Measurements from ENCODE around the gene OR2H2. TPM values are rescaled to one million over a fixed set of nuclear protein-coding genes. Genes with fewer than 3 reads are reported as not detected.

The OR2H2 gene
- total and polyA plus RNA-seq, 4 donors, result not detected

- Histone ChIP-seq H3K27ac (ENCODE audit: low read depth in 1 of 2, low read length in 1 of 2) (no peak overlapping the region), H3K9ac (ENCODE audit: insufficient read depth in 1 of 2, low read length in 2 of 2) (no peak overlapping the region), H3K4me3 (no peak overlapping the region), H3K4me1 (ENCODE audit: control insufficient read depth in 5 of 5, insufficient read depth in 5 of 5, low read length in 5 of 5) (no peaks in the 10 kb centered on the region), H3K27me3 (ENCODE audit: control insufficient read depth in 3 of 3, insufficient read depth in 3 of 3, low read length in 2 of 3) (no peaks in the 10 kb centered on the region), H3K9me3 (ENCODE audit: control insufficient read depth in 4 of 4, insufficient read depth in 3 of 4, low read length in 3 of 4) (peaks cover 0 to 2% (median 0%) of the 10 kb centered on the region in 4 donors), H3K36me3 (ENCODE audit: control insufficient read depth in 4 of 4, insufficient read depth in 4 of 4, low read length in 4 of 4) (peaks cover 17 to 65% (median 51%) of the 10 kb centered on the region in 4 donors)
- ATAC-seq (ENCODE audit: insufficient read depth, low FRiP score) (no peak), DNase-seq (no peak)
- TF ChIP-seq, protein P1, sequence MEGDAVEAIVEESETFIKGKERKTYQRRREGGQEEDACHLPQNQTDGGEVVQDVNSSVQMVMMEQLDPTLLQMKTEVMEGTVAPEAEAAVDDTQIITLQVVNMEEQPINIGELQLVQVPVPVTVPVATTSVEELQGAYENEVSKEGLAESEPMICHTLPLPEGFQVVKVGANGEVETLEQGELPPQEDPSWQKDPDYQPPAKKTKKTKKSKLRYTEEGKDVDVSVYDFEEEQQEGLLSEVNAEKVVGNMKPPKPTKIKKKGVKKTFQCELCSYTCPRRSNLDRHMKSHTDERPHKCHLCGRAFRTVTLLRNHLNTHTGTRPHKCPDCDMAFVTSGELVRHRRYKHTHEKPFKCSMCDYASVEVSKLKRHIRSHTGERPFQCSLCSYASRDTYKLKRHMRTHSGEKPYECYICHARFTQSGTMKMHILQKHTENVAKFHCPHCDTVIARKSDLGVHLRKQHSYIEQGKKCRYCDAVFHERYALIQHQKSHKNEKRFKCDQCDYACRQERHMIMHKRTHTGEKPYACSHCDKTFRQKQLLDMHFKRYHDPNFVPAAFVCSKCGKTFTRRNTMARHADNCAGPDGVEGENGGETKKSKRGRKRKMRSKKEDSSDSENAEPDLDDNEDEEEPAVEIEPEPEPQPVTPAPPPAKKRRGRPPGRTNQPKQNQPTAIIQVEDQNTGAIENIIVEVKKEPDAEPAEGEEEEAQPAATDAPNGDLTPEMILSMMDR (IDR thresholded peaks at IDR 0.05; ENCODE audit: control extremely low read depth, extremely low read depth), result no peak
Measured at GRCh38 chr6:29608131-29608530, 23.2 kb downstream of the OR2H2 start.

- Histone ChIP-seq H3K9ac (ENCODE audit: insufficient read depth in 1 of 2, low read length in 2 of 2) (no peak overlapping the region), H3K4me1 (ENCODE audit: control insufficient read depth in 5 of 5, insufficient read depth in 5 of 5, low read length in 5 of 5) (no peaks in the 10 kb centered on the region), H3K4me3 (no peak overlapping the region), H3K27ac (ENCODE audit: low read depth in 1 of 2, low read length in 1 of 2) (no peak overlapping the region), H3K9me3 (ENCODE audit: control insufficient read depth in 4 of 4, insufficient read depth in 3 of 4, low read length in 3 of 4) (peaks cover 0 to 2% (median 0%) of the 10 kb centered on the region in 4 donors), H3K36me3 (ENCODE audit: control insufficient read depth in 4 of 4, insufficient read depth in 4 of 4, low read length in 4 of 4) (peaks cover 24 to 60% (median 47%) of the 10 kb centered on the region in 4 donors), H3K27me3 (ENCODE audit: control insufficient read depth in 3 of 3, insufficient read depth in 3 of 3, low read length in 2 of 3) (no peaks in the 10 kb centered on the region)
- ATAC-seq (ENCODE audit: insufficient read depth, low FRiP score) (no peak), DNase-seq (no peak)
- 93 to 98% methylated on average over 4 of the region's 4 CpGs for WGBS, 2 donors
- TF ChIP-seq, protein P1 (IDR thresholded peaks at IDR 0.05; ENCODE audit: control extremely low read depth, extremely low read depth), result no peak
Measured at GRCh38 chr6:29610540-29610939, 25.6 kb downstream of the OR2H2 start.

- H3K9me3 ChIP-seq (ENCODE audit: control insufficient read depth in 4 of 4, insufficient read depth in 3 of 4, low read length in 3 of 4), result no peaks in the 10 kb centered on the region
- ATAC-seq (ENCODE audit: insufficient read depth, low FRiP score) (no peak), DNase-seq (no peak)
- no peak overlapping the region for H3K4me3 ChIP-seq
- H3K36me3 ChIP-seq (ENCODE audit: control insufficient read depth in 4 of 4, insufficient read depth in 4 of 4, low read length in 4 of 4), result peaks cover 24 to 52% (median 42%) of the 10 kb centered on the region in 4 donors
- no peaks in the 10 kb centered on the region for H3K4me1 ChIP-seq (ENCODE audit: control insufficient read depth in 5 of 5, insufficient read depth in 5 of 5, low read length in 5 of 5)
- H3K9ac ChIP-seq (ENCODE audit: insufficient read depth in 1 of 2, low read length in 2 of 2), result no peak overlapping the region
- no peaks in the 10 kb centered on the region for H3K27me3 ChIP-seq (ENCODE audit: control insufficient read depth in 3 of 3, insufficient read depth in 3 of 3, low read length in 2 of 3)
- H3K27ac ChIP-seq (ENCODE audit: low read depth in 1 of 2, low read length in 1 of 2), result no peak overlapping the region
- TF ChIP-seq, protein P1 (IDR thresholded peaks at IDR 0.05; ENCODE audit: control extremely low read depth, extremely low read depth), result no peak
- WGBS, 2 donors, result 89 to 90% methylated on average over 4 of the region's 4 CpGs
Measured at GRCh38 chr6:29611426-29611825, 26.5 kb downstream of the OR2H2 start.
